Heart left ventricle (tissue), 16 donors: Measurements from ENCODE around the gene FOLR3. TPM values are rescaled to one million over a fixed set of nuclear protein-coding genes. Genes with fewer than 3 reads are reported as not detected.
"Not testable (repeated sequence)": the region's sequence is repeated elsewhere in the genome, so short reads cannot be mapped to it uniquely, and the experiment has no call there.

ENCODE experiments used
- ATAC-seq, 4 donors: fragments of 200-7000 bp; cut with Tn5 transposase; one replicate each; pipeline ENCODE4 v1.9.1; 2020 to 2022; ENCODE audit warnings: moderate library complexity in 4 of 4, mild to moderate bottlenecking in 3 of 4, moderate number of reproducible peaks in 1 of 4
- DNase-seq, 5 donors: peaks; one replicate each; pipeline ENCODE4 v3.0.0-alpha.2; 2020
- H3K27ac ChIP-seq, 12 donors: fragments of 200-600 bp; sonication (generic) in 4 of 12; one replicate each; pipeline versions ENCODE4 v1.5.0 to v1.8.0; 2016 to 2022; ENCODE audit warnings: mild to moderate bottlenecking in 2 of 12
- H3K27me3 ChIP-seq, 9 donors: fragments of 200-600 bp; sonication (generic) in 2 of 9; one replicate each; pipeline versions ENCODE4 v1.5.1 to v1.8.0; 2016 to 2022; ENCODE audit warnings: mild to moderate bottlenecking in 3 of 9
- H3K36me3 ChIP-seq, 9 donors: fragments of 200-600 bp; sonication (generic) in 2 of 9; one replicate each; pipeline versions ENCODE4 v1.5.0 to v1.8.0; 2018 to 2022; ENCODE audit warnings: mild to moderate bottlenecking in 2 of 9
- H3K4me1 ChIP-seq, 12 donors: fragments of 200-600 bp; sonication (generic) in 4 of 12; one replicate each; pipeline versions ENCODE4 v1.5.0 to v1.8.0; 2016 to 2022; ENCODE audit warnings: mild to moderate bottlenecking in 3 of 12
- H3K4me3 ChIP-seq, 12 donors: fragments of 200-600 bp; sonication (generic) in 4 of 12; one replicate each; pipeline versions ENCODE4 v1.5.0 to v1.8.0; 2017 to 2022; ENCODE audit warnings: mild to moderate bottlenecking in 9 of 12, moderate library complexity in 4 of 12
- H3K9me3 ChIP-seq, 12 donors: fragments of 200-600 bp; sonication (generic) in 4 of 12; one replicate each; pipeline versions ENCODE4 v1.5.0 to v1.8.0; 2016 to 2022; ENCODE audit warnings: mild to moderate bottlenecking in 1 of 12
- POLR2A ChIP-seq, 2 donors: fragments of 450-650 bp; IDR thresholded peaks; one replicate each; pipeline ENCODE4 v1.6.1; 2017; ENCODE audit warnings: antibody characterized with exemption in 2 of 2, mild to moderate bottlenecking in 2 of 2, moderate library complexity in 2 of 2
- WGBS, 4 donors: extraction: QIAGEN DNeasy Blood & Tissue Kit in 2 of 4; methylation state at CpG; one replicate each; pipeline versions ENCODE4 v1.1.5 to v1.1.7; 2013 to 2018; 5-methylcytosine and 5-hydroxymethylcytosine counted together
- intact Hi-C, 10 donors: fragments of 100-400 bp; cut with DNase I; formaldehyde crosslinking; loops; one replicate each; pipeline versions ENCODE4 v1.11.1 to v1.14.2; 2022
- polyA plus RNA-seq, 2 donors: library from polyadenylated mRNA; stranded (reverse); fragments of 200-250 nt; gene quantifications; one replicate each; pipeline ENCODE4 v1.2.3, GENCODE V29; 2013
- total RNA-seq, 9 donors: library from RNA; depleted of rRNA in 2 of 9; stranded (reverse); fragments of >200 nt in 2 of 9; fragmentation: NEBNext Ultra II Directional in 3 of 9; extraction: Animal tissue kit (Norgen Biotek cat#: 25700) in 3 of 9; gene quantifications; one replicate each; pipeline versions ENCODE4 v1.1.0 to v1.2.4, GENCODE V29; 2016 to 2023
- TF ChIP-seq, protein P1 (sequence below), 12 donors: fragments of 200-600 bp; sonication (generic) in 4 of 12; IDR thresholded peaks; one replicate each; pipeline versions ENCODE4 v1.5.0 to v1.8.0; 2018 to 2022; ENCODE audit warnings: antibody characterized with exemption in 12 of 12, mild to moderate bottlenecking in 5 of 12
- donor health status: ischemic (EF 13 %, LVEDD 7.1; RV severe dilation, severe dysfunction).
- donor health status: healthy with polysubstance abuse.
- donor health status: DM: no; HTN: yes; CAD: no.
- donor health status: DM: no; HTN: no; CAD: no.
- donor health status: ischemic (EF 25% LVEDD 6.9; RV normal size, moderate dysfunction).
- donor health status: ischemic (EF 25% LVEDD 5.7; RV mildly dilated, moderate dysfunction).
- donor health status: healthy.
- donor health status: DM: yes; HTN: yes; CAD: no.
- donor health status: ischemic (EF 35%, LVEDD 5.7; RV mildly dilated, moderate dysfunction).
- donor health status: nonischemic (EF 11% LVEDD 7.7; RV severe dilation, severe dysfunction).
- donor health status: DM: yes; HTN: yes; CAD: no.
- donor health status: PGD.
- donor health status: ischemic (EF 29% LVEDD 5.4; RV normal size, mild dysfunction).
- donor health status: nonischemic (EF 23%, LVEDD 6.1; RV moderate dilation, normal function).

The FOLR3 gene
- total and polyA plus RNA-seq, 11 donors = 0.43 to 1.1 (median 0.85) TPM; not detected in 7

DNA sequence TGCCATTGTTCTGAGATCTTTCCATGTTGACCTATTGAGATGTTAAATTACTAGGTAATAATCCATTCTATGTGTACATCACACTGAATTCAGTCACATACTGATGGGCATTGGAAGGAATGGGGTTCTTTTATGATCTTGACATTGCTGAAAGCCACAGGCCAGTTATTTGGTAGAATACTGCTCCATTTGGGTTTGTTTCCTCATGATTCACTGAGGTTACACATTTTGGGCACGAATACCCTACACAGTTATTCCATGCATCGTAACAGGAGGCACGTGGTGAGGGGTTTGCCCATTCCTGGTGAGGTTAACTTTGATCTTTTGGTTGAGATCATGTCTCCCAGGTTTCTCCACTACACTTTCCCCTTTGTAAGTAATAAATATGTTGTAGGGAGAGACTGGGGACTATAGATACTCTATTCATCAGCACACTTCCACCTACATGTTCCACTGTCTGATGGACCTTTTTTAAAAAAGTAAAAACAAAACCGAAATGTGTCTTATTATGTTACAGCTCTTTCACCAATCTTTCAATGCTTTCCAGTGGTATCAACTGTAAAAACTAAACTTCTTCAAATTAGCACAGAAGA is 44.4 kb downstream of the FOLR3 start:
- ATAC-seq = no peak
- DNase-seq = no peak
- Histone ChIP-seq H3K9me3 (no peaks in the 10 kb centered on the region), H3K27me3 (no peaks in the 10 kb centered on the region), H3K4me3 (no peak overlapping the region), H3K27ac (no peak overlapping the region), H3K36me3 (no peaks in the 10 kb centered on the region), H3K4me1 (no peaks in the 10 kb centered on the region)
- intact Hi-C loops = loop anchor here in 1 of 10 donors (5.0 kb wide), 1 partner anchor 203 kb away; no protein-coding TSS in a partner anchor
- TF ChIP-seq, protein P1, sequence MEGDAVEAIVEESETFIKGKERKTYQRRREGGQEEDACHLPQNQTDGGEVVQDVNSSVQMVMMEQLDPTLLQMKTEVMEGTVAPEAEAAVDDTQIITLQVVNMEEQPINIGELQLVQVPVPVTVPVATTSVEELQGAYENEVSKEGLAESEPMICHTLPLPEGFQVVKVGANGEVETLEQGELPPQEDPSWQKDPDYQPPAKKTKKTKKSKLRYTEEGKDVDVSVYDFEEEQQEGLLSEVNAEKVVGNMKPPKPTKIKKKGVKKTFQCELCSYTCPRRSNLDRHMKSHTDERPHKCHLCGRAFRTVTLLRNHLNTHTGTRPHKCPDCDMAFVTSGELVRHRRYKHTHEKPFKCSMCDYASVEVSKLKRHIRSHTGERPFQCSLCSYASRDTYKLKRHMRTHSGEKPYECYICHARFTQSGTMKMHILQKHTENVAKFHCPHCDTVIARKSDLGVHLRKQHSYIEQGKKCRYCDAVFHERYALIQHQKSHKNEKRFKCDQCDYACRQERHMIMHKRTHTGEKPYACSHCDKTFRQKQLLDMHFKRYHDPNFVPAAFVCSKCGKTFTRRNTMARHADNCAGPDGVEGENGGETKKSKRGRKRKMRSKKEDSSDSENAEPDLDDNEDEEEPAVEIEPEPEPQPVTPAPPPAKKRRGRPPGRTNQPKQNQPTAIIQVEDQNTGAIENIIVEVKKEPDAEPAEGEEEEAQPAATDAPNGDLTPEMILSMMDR (IDR thresholded peaks at IDR 0.05) = no peak
- TF ChIP-seq POLR2A (IDR thresholded peaks at IDR 0.05) = no peak
- 83 to 86% (median 85%) methylated on average over 4 of the region's 4 CpGs for WGBS, 4 donors

DNA sequence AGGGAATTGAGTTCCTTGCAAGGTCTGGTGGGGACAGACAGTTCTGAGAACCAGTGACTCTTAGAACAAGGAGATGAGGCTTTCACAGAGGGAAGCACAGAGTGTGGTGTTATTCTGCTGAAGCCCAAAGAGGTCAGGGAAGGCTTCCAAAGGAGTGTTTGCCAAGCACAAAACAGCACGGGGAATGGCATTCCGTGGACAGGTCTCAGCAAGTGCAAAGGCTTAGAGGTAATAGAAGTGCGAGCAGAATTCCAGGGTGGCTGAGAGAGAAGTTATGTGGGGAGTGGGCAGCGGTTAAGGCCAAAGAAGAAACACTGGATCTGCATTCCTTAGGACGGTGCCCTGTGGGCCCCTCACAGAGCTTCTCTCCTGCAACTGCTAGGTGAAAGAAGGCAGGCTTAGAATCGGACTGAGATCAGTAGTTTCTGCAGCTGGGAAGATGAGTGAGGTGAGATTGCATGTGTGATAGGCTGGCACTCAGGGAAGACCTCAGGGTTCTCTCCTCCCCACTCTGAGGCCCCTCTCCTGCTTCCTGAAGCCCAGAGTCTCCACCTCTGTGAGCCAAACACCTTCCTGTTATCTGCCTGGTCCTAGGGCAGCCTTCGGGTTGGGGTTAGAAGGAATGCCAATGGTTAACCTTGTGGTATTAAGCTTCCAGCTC is 45.5 kb downstream of the FOLR3 start:
- H3K4me1 ChIP-seq, H3K27me3 ChIP-seq, DNase-seq, H3K4me3 ChIP-seq, H3K27ac ChIP-seq, H3K36me3 ChIP-seq, H3K9me3 ChIP-seq: not testable (repeated sequence)
- peak in 3 of 4 donors; percentile 24 to 63 (median 33) for ATAC-seq
- intact Hi-C loops = loop anchor here in 1 of 10 donors (5.0 kb wide), 1 partner anchor 204 kb away; no protein-coding TSS in a partner anchor
- WGBS, 4 donors = 41 to 50% (median 46%) methylated on average over 6 to 7 of the region's 7 CpGs

DNA sequence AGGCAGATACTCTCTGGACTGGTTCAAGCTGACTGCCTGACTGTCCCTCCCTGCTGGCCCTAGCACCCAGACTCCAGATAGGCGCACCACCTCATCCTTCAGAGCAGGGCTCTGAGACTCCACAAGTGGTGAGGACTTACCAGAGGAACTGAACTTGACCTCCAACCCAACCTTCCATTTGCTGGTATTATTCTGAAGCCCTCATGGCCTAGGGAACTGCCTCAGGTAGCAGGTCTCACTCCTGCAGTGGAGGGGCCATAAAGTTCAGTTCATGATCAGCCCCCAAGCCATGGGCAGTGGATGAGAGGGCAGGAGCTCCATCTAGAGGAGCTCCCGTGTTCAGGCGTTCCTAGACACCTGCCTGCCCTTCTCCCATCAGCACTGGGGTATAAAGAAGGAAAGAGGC is 46.0 kb downstream of the FOLR3 start:
- not testable (repeated sequence) for H3K36me3 ChIP-seq, ATAC-seq, H3K27me3 ChIP-seq, H3K9me3 ChIP-seq, H3K27ac ChIP-seq, H3K4me3 ChIP-seq, H3K4me1 ChIP-seq, DNase-seq
- 63 to 75% (median 66%) methylated on average over 3 of the region's 3 CpGs for WGBS, 4 donors
- intact Hi-C loops = loop anchor here in 1 of 10 donors (5.0 kb wide), 1 partner anchor 204 kb away; no protein-coding TSS in a partner anchor

DNA sequence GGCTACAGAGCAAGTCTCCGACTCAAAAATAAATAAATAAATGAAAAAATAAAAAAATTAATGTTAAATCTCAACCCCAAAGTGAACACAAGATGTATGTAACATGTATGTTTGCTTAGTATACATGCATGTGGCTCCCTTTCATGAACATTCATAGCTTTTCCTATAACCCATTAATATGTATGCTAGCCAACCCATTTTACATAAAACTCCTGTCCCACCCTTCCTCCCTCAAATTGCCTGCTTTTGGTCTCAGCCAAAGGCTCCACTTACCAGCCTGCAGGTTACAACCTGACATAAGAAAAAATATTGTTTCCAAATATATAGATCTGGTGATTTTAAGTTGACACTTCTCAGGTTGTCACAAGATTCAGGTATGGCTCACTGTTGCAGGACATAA is 52.7 kb downstream of the FOLR3 start:
- intact Hi-C loops = no loop called here
- DNase-seq (no peak), ATAC-seq (no peak)
- Histone ChIP-seq H3K9me3 (no peaks in the 10 kb centered on the region), H3K4me3 (no peak overlapping the region), H3K4me1 (peaks cover 0 to 9% (median 0%) of the 10 kb centered on the region in 12 donors), H3K27ac (no peak overlapping the region), H3K27me3 (no peaks in the 10 kb centered on the region), H3K36me3 (no peaks in the 10 kb centered on the region)
- TF ChIP-seq, protein P1 (IDR thresholded peaks at IDR 0.05) = no peak
- no peak for TF ChIP-seq POLR2A (IDR thresholded peaks at IDR 0.05)
- 88 to 100% (median 92%) methylated on average over 1 of the region's 1 CpG for WGBS, 4 donors

Other genes starting within 250 kb of the FOLR3 start
- gene XNDC1N, start 207.1 kb upstream of the FOLR3 start, total RNA-seq = 1 to 10 TPM in 7 of 9 donors, under 1 TPM in 1, not detected in 1; 0.95 to 5.3 (median 2.8) TPM
- gene XNDC1N, start 207.1 kb upstream of the FOLR3 start, polyA plus RNA-seq = 1 to 10 TPM; 1.2 to 2.9 TPM
- 10 to 100 TPM; 15.4 to 28.2 (median 22.0) TPM for gene RNF121, start 206.7 kb upstream of the FOLR3 start, total RNA-seq
- 10 to 100 TPM in 1 of 2 donors, 1 to 10 TPM in 1; 8.0 to 45.3 TPM for gene RNF121, start 206.7 kb upstream of the FOLR3 start, polyA plus RNA-seq
- gene IL18BP, start 136.8 kb upstream of the FOLR3 start, total RNA-seq = 10 to 100 TPM in 2 of 9 donors, 1 to 10 TPM in 7; 1.1 to 86.5 (median 5.1) TPM
- gene IL18BP, start 136.8 kb upstream of the FOLR3 start, polyA plus RNA-seq = 1 to 10 TPM; 4.1 to 4.4 TPM
- gene NUMA1, start 55.2 kb upstream of the FOLR3 start, total RNA-seq = 100 to 1,000 TPM in 5 of 9 donors, 10 to 100 TPM in 4; 62.7 to 193 (median 101) TPM
- gene NUMA1, start 55.2 kb upstream of the FOLR3 start, polyA plus RNA-seq = 100 to 1,000 TPM in 1 of 2 donors, 10 to 100 TPM in 1; 83.9 to 142 TPM
- gene LRRC51, start 54.9 kb upstream of the FOLR3 start, total RNA-seq = 1 to 10 TPM; 2.0 to 8.3 (median 4.5) TPM
- 1 to 10 TPM; 3.0 to 9.3 TPM for gene LRRC51, start 54.9 kb upstream of the FOLR3 start, polyA plus RNA-seq
- 100 to 1,000 TPM in 2 of 9 donors, 10 to 100 TPM in 7; 68.7 to 119 (median 84.8) TPM for gene LAMTOR1, start 32.4 kb upstream of the FOLR3 start, total RNA-seq
- 100 to 1,000 TPM in 1 of 2 donors, 10 to 100 TPM in 1; 80.3 to 159 TPM for gene LAMTOR1, start 32.4 kb upstream of the FOLR3 start, polyA plus RNA-seq
- gene TOMT, start 29.8 kb upstream of the FOLR3 start, total RNA-seq = under 1 TPM in 1 of 9 donors, not detected in 8; 0.23 TPM
- not detected for gene TOMT, start 29.8 kb upstream of the FOLR3 start, polyA plus RNA-seq
- gene ANAPC15, start 23.0 kb upstream of the FOLR3 start, total RNA-seq = 10 to 100 TPM; 35.6 to 48.7 (median 40.1) TPM
- 10 to 100 TPM; 37.4 to 82.7 TPM for gene ANAPC15, start 23.0 kb upstream of the FOLR3 start, polyA plus RNA-seq
- under 1 TPM in 3 of 9 donors, not detected in 6; 0.21 to 0.79 (median 0.39) TPM for gene FOLR1, start 56.4 kb downstream of the FOLR3 start, total RNA-seq
- under 1 TPM in 1 of 2 donors, not detected in 1; 0.08 TPM for gene FOLR1, start 56.4 kb downstream of the FOLR3 start, polyA plus RNA-seq
- 100 to 1,000 TPM in 1 of 9 donors, 10 to 100 TPM in 7, 1 to 10 TPM in 1; 9.6 to 136 (median 18.0) TPM for gene FOLR2, start 81.1 kb downstream of the FOLR3 start, total RNA-seq
- gene FOLR2, start 81.1 kb downstream of the FOLR3 start, polyA plus RNA-seq = 1 to 10 TPM; 5.0 to 6.5 TPM
- 100 to 1,000 TPM in 5 of 9 donors, 10 to 100 TPM in 4; 94.7 to 146 (median 112) TPM for gene INPPL1, start 89.0 kb downstream of the FOLR3 start, total RNA-seq
- gene INPPL1, start 89.0 kb downstream of the FOLR3 start, polyA plus RNA-seq = 10 to 100 TPM; 73.2 to 89.1 TPM
- not detected for gene PHOX2A, start 108.5 kb downstream of the FOLR3 start, total RNA-seq
- gene PHOX2A, start 108.5 kb downstream of the FOLR3 start, polyA plus RNA-seq = not detected